Breast epithelium (tissue), 4 donors: ENCODE data around the gene CHEK2. TPM values are rescaled to one million over a fixed set of nuclear protein-coding genes. Genes with fewer than 3 reads are reported as not detected.

Experiments
- DNase-seq, 2 donors: peaks; one replicate each; pipeline ENCODE4 v3.0.0-alpha.2; 2019; ENCODE audit warnings: low spot score in 2 of 2
- H3K27ac ChIP-seq, 2 donors: fragments of 200-600 bp; sonication (generic) in 1 of 2; one replicate each; pipeline ENCODE4 v1.5.1; 2016 to 2019; ENCODE audit warnings: mild to moderate bottlenecking in 1 of 2
- H3K27me3 ChIP-seq, 2 donors: fragments of 200-600 bp; sonication (generic) in 1 of 2; one replicate each; pipeline versions ENCODE4 v1.5.1 to v1.6.0; 2017 to 2019; ENCODE audit warnings: control low read depth in 1 of 2, mild to moderate bottlenecking in 1 of 2
- H3K36me3 ChIP-seq: fragments of 200-600 bp; one replicate; pipeline ENCODE4 v1.5.1; 2019
- H3K4me1 ChIP-seq, 2 donors: fragments of 200-600 bp; sonication (generic); one replicate each; pipeline ENCODE4 v1.5.1; 2016 to 2019; ENCODE audit warnings: control low read depth in 1 of 2
- H3K4me3 ChIP-seq, 3 donors: fragments of 200-600 bp; sonication (generic); 1 replicate in 2 of 3; 2 replicates in 1 of 3; pipeline ENCODE4 v1.5.1; 2016 to 2019; ENCODE audit warnings: mild to moderate bottlenecking in 3 of 3, moderate library complexity in 2 of 3
- H3K9me3 ChIP-seq, 2 donors: fragments of 200-600 bp; sonication (generic) in 1 of 2; one replicate each; pipeline ENCODE4 v1.5.1; 2016 to 2019; ENCODE audit warnings: control low read depth in 1 of 2
- CTCF ChIP-seq, 3 donors: fragments of 450-650 bp; IDR thresholded peaks; one replicate each; pipeline ENCODE4 v1.5.1; 2016 to 2017; ENCODE audit warnings: antibody characterized with exemption in 3 of 3, mild to moderate bottlenecking in 3 of 3, moderate library complexity in 3 of 3
- POLR2A ChIP-seq: fragments of 450-650 bp; IDR thresholded peaks from one replicate; pipeline ENCODE4 v1.6.1; 2016; ENCODE audit warnings: antibody characterized with exemption, mild to moderate bottlenecking, moderate library complexity
- POLR2AphosphoS5 ChIP-seq, 3 donors: sonication (generic); formaldehyde crosslinking; IDR thresholded peaks; one replicate each; pipeline ENCODE4 v1.6.1; 2017; ENCODE audit warnings: antibody characterized with exemption in 3 of 3
- intact Hi-C: fragments of 100-400 bp; cut with DNase I; formaldehyde crosslinking; loops from one replicate; pipeline ENCODE4 v1.15.1; 2023; ENCODE audit warnings: low total_unique reads
- total RNA-seq, 3 donors: library from RNA; depleted of rRNA; stranded (reverse); fragments of >200 nt; gene quantifications; one replicate each; pipeline ENCODE4 v1.1.0, GENCODE V29; 2016

CHEK2 gene
- total RNA-seq, 3 donors from 2014 or later = 3.8 to 13.2 (median 6.2) TPM

DNA sequence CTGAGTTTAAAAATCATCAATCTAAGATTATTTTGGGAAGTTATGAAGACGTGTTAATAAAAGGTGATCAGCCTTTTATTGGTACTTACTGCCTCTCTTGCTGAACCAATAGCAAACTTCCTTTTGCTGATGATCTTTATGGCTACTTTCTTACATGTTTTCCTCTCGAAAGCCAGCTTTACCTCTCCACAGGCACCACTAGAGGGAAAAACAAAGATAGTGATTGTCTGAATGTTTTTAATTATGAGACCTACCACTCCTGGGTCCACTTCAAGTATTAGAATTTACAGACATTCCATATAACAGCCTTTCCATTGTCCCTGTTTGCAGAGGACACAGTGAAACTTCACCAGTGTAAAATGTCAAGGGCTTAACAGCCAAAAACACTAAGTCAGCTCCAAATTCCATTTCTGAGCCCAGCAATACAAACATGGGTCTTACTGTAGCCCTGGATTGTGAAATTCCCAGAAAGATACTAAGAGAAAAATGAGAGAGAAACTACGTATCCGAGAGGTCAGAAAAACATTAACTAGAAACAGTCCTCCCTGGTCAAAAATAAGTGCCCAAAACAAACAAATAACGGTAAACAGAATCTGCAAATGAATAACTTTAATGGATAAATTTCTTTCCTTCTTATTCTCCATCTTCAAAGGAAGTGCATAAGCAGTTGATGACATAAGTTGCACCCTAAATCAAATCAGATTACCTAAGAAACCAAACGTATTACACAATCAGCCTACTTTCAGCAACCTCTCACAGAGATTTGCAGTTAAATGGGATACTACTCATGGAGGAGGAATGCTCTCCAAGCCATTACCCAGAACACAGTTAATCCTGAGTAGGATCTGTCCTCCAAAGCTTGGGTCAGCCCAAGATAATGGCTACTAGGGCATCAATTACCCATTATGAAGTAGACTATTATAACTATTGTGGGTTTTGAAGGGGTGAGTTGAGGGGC lies 29.5 kb downstream of the CHEK2 start:
- Histone ChIP-seq H3K27me3 (no peaks in the 10 kb centered on the region), H3K27ac (peak overlapping the region; percentile 48 to 61), H3K9me3 (no peaks in the 10 kb centered on the region), H3K36me3 (no peaks in the 10 kb centered on the region), H3K4me1 (peaks cover 0 to 3% of the 10 kb centered on the region in 2 donors), H3K4me3 (peak overlapping the region; percentile 13 to 34 (median 17))
- no peak for TF ChIP-seq POLR2A
- TF ChIP-seq CTCF (IDR thresholded peaks at IDR 0.05) = no peak
- TF ChIP-seq POLR2AphosphoS5 (IDR thresholded peaks at IDR 0.05) = peak in 1 of 3 donors; percentile 83
- DNase-seq = no peak
- intact Hi-C loops = no loop called here

DNA sequence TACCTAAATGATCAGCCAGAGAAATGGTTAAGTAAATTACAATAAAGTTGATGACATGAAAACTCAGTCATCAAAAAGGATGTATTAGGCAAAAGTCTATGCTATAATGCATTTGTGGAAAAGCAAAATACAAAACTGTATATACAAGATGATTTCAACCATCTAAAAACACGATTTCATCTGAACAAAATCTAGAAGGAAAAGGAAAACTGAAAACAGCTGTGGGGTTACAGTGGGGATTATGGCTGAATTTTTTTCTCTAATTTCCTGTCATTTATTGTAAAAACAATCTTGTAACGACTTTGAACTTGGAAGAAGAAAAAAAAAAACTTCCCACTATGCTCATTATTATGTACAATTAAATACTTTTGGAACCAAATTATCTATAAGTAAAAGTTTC lies 30.3 kb downstream of the CHEK2 start:
- Histone ChIP-seq H3K4me3 (no peak overlapping the region), H3K9me3 (no peaks in the 10 kb centered on the region), H3K4me1 (peaks cover 0 to 3% of the 10 kb centered on the region in 2 donors), H3K27ac (peak overlapping the region in 1 of 2 donors; percentile 29), H3K36me3 (no peaks in the 10 kb centered on the region), H3K27me3 (no peaks in the 10 kb centered on the region)
- intact Hi-C loops = no loop called here
- TF ChIP-seq POLR2AphosphoS5 (IDR thresholded peaks at IDR 0.05) (no peak), CTCF (IDR thresholded peaks at IDR 0.05) (no peak), POLR2A (no peak)
- DNase-seq = no peak

DNA sequence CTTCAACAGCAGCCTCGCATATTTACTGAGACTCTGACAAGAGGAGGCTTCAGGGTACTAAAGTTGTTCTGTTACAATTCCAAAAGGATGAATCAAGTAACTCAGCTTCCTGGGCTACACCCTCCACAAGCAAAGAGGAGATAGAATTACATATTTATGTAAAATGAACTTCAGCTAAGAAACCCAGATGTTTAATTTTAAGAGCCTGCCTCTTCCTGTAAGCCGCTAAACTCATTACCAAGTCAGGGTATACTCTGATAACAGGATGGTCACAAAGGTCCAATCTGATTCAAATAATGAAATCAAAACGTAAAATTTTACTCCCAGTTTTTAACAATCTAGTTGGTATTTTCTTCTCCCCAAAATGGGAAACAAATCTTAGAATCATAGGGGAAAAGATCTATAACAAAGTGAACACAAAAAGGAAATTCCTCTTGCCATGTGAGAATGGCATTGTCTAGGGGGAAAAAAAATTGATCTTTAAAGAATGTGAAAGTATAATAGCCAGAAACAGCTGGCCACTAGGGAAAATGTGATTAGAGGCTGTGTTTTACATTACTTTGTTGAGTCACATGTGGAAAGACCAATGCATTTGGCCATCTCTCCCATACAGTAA lies 30.9 kb downstream of the CHEK2 start:
- Histone ChIP-seq H3K27ac (peak overlapping the region in 1 of 2 donors; percentile 29), H3K4me1 (peaks cover 0 to 3% of the 10 kb centered on the region in 2 donors), H3K36me3 (no peaks in the 10 kb centered on the region), H3K9me3 (no peaks in the 10 kb centered on the region), H3K4me3 (no peak overlapping the region), H3K27me3 (no peaks in the 10 kb centered on the region)
- no peak for DNase-seq
- intact Hi-C loops = no loop called here
- TF ChIP-seq CTCF (IDR thresholded peaks at IDR 0.05) (no peak), POLR2AphosphoS5 (IDR thresholded peaks at IDR 0.05) (no peak), POLR2A (no peak)

DNA sequence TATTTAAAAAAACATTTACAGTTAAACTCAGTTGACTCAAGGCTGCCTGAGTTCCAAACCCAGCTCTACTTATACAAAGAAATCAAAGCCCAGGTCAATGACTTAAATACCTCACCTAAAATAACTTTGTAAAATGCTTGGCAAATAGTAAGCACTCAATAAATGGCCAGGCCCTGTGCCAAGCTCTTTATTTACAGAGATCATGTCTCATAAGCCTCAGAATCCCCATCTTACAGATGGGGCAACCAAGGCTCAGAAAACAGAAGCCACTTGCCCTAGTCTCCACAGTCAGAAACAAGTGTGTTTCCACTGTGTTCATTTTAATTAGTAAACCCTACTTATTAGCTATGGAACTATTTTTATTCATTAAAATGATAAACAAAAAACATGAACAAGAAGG lies 31.5 kb downstream of the CHEK2 start:
- no peak for DNase-seq
- TF ChIP-seq POLR2A (no peak), CTCF (IDR thresholded peaks at IDR 0.05) (no peak), POLR2AphosphoS5 (IDR thresholded peaks at IDR 0.05) (no peak)
- Histone ChIP-seq H3K27ac (peak overlapping the region in 1 of 2 donors; percentile 54), H3K27me3 (no peaks in the 10 kb centered on the region), H3K4me1 (peaks cover 0 to 3% of the 10 kb centered on the region in 2 donors), H3K9me3 (no peaks in the 10 kb centered on the region), H3K4me3 (no peak overlapping the region), H3K36me3 (no peaks in the 10 kb centered on the region)
- intact Hi-C loops = no loop called here

DNA sequence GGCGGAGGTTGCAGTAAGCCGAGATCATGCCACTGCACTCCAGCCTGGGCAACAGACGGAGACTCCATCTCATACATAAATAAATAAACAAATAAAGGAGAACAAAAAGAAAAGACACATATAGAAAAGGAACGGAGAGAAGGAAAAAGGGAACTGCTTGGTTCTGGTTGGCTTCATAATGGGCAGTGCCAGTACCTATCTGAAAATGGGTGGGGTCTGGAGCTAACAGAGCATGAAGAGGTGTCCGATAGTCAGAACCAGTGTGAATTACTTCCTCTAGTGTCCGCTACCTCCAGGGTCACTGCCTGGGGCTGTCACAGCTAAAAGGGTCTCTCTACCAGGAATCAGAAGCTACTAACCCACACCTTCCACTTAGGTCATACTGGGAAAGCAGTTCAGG lies 34.8 kb downstream of the CHEK2 start:
- H3K36me3 ChIP-seq = no peaks in the 10 kb centered on the region
- no peaks in the 10 kb centered on the region for H3K9me3 ChIP-seq
- no peak overlapping the region for H3K4me3 ChIP-seq
- no peaks in the 10 kb centered on the region for H3K27me3 ChIP-seq
- TF ChIP-seq POLR2AphosphoS5 (IDR thresholded peaks at IDR 0.05) = no peak
- no peak for TF ChIP-seq CTCF (IDR thresholded peaks at IDR 0.05)
- TF ChIP-seq POLR2A = no peak
- DNase-seq = no peak
- H3K4me1 ChIP-seq = no peaks in the 10 kb centered on the region
- intact Hi-C loops = no loop called here
- no peak overlapping the region for H3K27ac ChIP-seq
